Sigmoid colon (tissue), 7 donors: ENCODE data around the gene ZNF101. TPM values are rescaled to one million over a fixed set of nuclear protein-coding genes. Genes with fewer than 3 reads are reported as not detected.
"Not testable (repeated sequence)": the region's sequence is repeated elsewhere in the genome, so short reads cannot be mapped to it uniquely, and the experiment has no call there.

ENCODE experiments used
- DNase-seq: peaks from one replicate; pipeline ENCODE4 v3.0.0-alpha.2; 2019
- H3K27ac ChIP-seq, 4 donors: fragments of 200-600 bp; sonication (generic); one replicate each; pipeline ENCODE4 v1.5.1; 2016 to 2019; ENCODE audit warnings: mild to moderate bottlenecking in 1 of 4
- H3K27me3 ChIP-seq, 3 donors: fragments of 200-600 bp; sonication (generic); one replicate each; pipeline ENCODE4 v1.5.1; 2019; ENCODE audit warnings: mild to moderate bottlenecking in 1 of 3
- H3K36me3 ChIP-seq, 4 donors: fragments of 200-600 bp; sonication (generic); one replicate each; pipeline ENCODE4 v1.5.1; 2016 to 2019
- H3K4me1 ChIP-seq, 4 donors: fragments of 200-600 bp; sonication (generic); one replicate each; pipeline ENCODE4 v1.5.1; 2017 to 2019
- H3K4me3 ChIP-seq, 4 donors: fragments of 200-600 bp; sonication (generic); one replicate each; pipeline ENCODE4 v1.5.1; 2017 to 2019; ENCODE audit warnings: mild to moderate bottlenecking in 2 of 4, moderate library complexity in 1 of 4
- H3K9me3 ChIP-seq, 4 donors: fragments of 200-600 bp in 3 of 4; sonication (generic) in 3 of 4; one replicate each; pipeline versions ENCODE4 v1.5.1 to v1.6.1; 2013 to 2019
- CTCF ChIP-seq, 4 experiments: fragments of 450-650 bp in 3 of 4; fragments of 200-600 bp in 1 of 4; IDR thresholded peaks; one replicate each; pipeline ENCODE4 v1.5.1; 2016 to 2019; ENCODE audit warnings: antibody characterized with exemption in 4 of 4, mild to moderate bottlenecking in 3 of 4, moderate library complexity in 2 of 4
- EP300 ChIP-seq, 4 donors: sonication (generic); formaldehyde crosslinking; IDR thresholded peaks; one replicate each; pipeline ENCODE4 v1.6.1; 2017; ENCODE audit warnings: antibody characterized with exemption in 4 of 4
- POLR2A ChIP-seq, 2 donors: fragments of 450-650 bp; IDR thresholded peaks; one replicate each; pipeline ENCODE4 v1.6.1; 2016; ENCODE audit warnings: antibody characterized with exemption in 2 of 2, mild to moderate bottlenecking in 2 of 2, moderate library complexity in 2 of 2
- POLR2AphosphoS5 ChIP-seq, 4 donors: sonication (generic); formaldehyde crosslinking; IDR thresholded peaks; one replicate each; pipeline ENCODE4 v1.6.1; 2017; ENCODE audit warnings: antibody characterized with exemption in 4 of 4
- WGBS, 2 donors: extraction: QIAGEN DNeasy Blood & Tissue Kit; methylation state at CpG; one replicate each; pipeline ENCODE4 v1.1.7; 2013; 5-methylcytosine and 5-hydroxymethylcytosine counted together
- intact Hi-C: fragments of 100-400 bp; cut with DNase I; formaldehyde crosslinking; loops from one replicate; pipeline ENCODE4 v1.15.1; 2023
- polyA plus RNA-seq, 3 donors: library from polyadenylated mRNA; stranded (reverse); fragments of 200-250 nt; gene quantifications; one replicate each; pipeline ENCODE4 v1.2.3, GENCODE V29; 2013
- total RNA-seq, 4 donors: library from RNA; depleted of rRNA; stranded (reverse); fragments of >200 nt; gene quantifications; one replicate each; pipeline ENCODE4 v1.1.0, GENCODE V29; 2016
- donor health status: healthy with polysubstance abuse.
- donor health status: Bipolar disorder and iron deficiency.
- donor health status: healthy.

ZNF101 gene
- total and polyA plus RNA-seq, 7 donors: 4.7 to 24.2 (median 6.4) TPM

GRCh38 chr19:19691683-19692082 lies 23.0 kb downstream of the ZNF101 start:
- WGBS, 2 donors: 87 to 96% methylated on average over 10 of the region's 10 CpGs
- no peak for TF ChIP-seq CTCF (IDR thresholded peaks at IDR 0.05)
- TF ChIP-seq POLR2AphosphoS5 (IDR thresholded peaks at IDR 0.05): no peak
- Histone ChIP-seq H3K27ac (no peak overlapping the region), H3K9me3 (no peaks in the 10 kb centered on the region), H3K36me3 (no peaks in the 10 kb centered on the region), H3K27me3 (no peaks in the 10 kb centered on the region), H3K4me3 (no peak overlapping the region), H3K4me1 (no peaks in the 10 kb centered on the region)
- intact Hi-C loops: no loop called here
- DNase-seq: no peak

GRCh38 chr19:19696386-19696785 lies 27.7 kb downstream of the ZNF101 start:
- TF ChIP-seq CTCF (IDR thresholded peaks at IDR 0.05) (no peak), POLR2A (IDR thresholded peaks at IDR 0.05) (no peak), EP300 (IDR thresholded peaks at IDR 0.05) (no peak), POLR2AphosphoS5 (IDR thresholded peaks at IDR 0.05) (no peak)
- H3K27me3 ChIP-seq: no peaks in the 10 kb centered on the region
- H3K9me3 ChIP-seq: peaks cover 0 to 24% (median 9%) of the 10 kb centered on the region in 4 donors
- DNase-seq: no peak
- H3K36me3 ChIP-seq: peaks cover 0 to 5% (median 0%) of the 10 kb centered on the region in 4 donors
- H3K4me1 ChIP-seq: no peaks in the 10 kb centered on the region
- H3K27ac ChIP-seq: no peak overlapping the region
- intact Hi-C loops: no loop called here
- WGBS, 2 donors: 70 to 78% methylated on average over 2 of the region's 2 CpGs
- H3K4me3 ChIP-seq: no peak overlapping the region

- Histone ChIP-seq H3K4me1 (no peaks in the 10 kb centered on the region), H3K9me3 (peaks cover 0 to 29% (median 10%) of the 10 kb centered on the region in 4 donors), H3K27ac (no peak overlapping the region), H3K4me3 (no peak overlapping the region), H3K27me3 (no peaks in the 10 kb centered on the region), H3K36me3 (peaks cover 0 to 5% (median 0%) of the 10 kb centered on the region in 4 donors)
- no peak for DNase-seq
- no peak for TF ChIP-seq POLR2AphosphoS5 (IDR thresholded peaks at IDR 0.05)
- WGBS, 2 donors: 89 to 96% methylated on average over 5 of the region's 5 CpGs
- intact Hi-C loops: no loop called here
Measured at GRCh38 chr19:19697589-19697988, 28.9 kb downstream of the ZNF101 start.

- H3K4me3 ChIP-seq, H3K4me1 ChIP-seq, intact Hi-C loops, H3K27ac ChIP-seq, H3K27me3 ChIP-seq, DNase-seq: not testable (repeated sequence)
- Histone ChIP-seq H3K36me3 (peaks cover 0 to 22% (median 8%) of the 10 kb centered on the region in 4 donors), H3K9me3 (peaks cover 5 to 45% (median 21%) of the 10 kb centered on the region in 4 donors)
- 90 to 94% methylated on average over 1 of the region's 1 CpG for WGBS, 2 donors
Measured at GRCh38 chr19:19700493-19700892, 31.9 kb downstream of the ZNF101 start.

- no peak for TF ChIP-seq CTCF (IDR thresholded peaks at IDR 0.05)
- no peak for TF ChIP-seq EP300 (IDR thresholded peaks at IDR 0.05)
- no peak for TF ChIP-seq POLR2AphosphoS5 (IDR thresholded peaks at IDR 0.05)
- TF ChIP-seq POLR2A (IDR thresholded peaks at IDR 0.05): no peak
- H3K27me3 ChIP-seq: no peaks in the 10 kb centered on the region
- H3K4me1 ChIP-seq: no peaks in the 10 kb centered on the region
- peaks cover 30 to 63% (median 55%) of the 10 kb centered on the region in 4 donors for H3K9me3 ChIP-seq
- intact Hi-C loops: no loop called here
- WGBS, 2 donors: 89% methylated on average over 6 of the region's 6 CpGs
- no peak for DNase-seq
- H3K4me3 ChIP-seq: no peak overlapping the region
- no peak overlapping the region for H3K27ac ChIP-seq
- H3K36me3 ChIP-seq: peaks cover 0 to 39% (median 12%) of the 10 kb centered on the region in 4 donors
Measured at GRCh38 chr19:19704836-19705235, 36.2 kb downstream of the ZNF101 start.

- Histone ChIP-seq H3K27me3 (no peaks in the 10 kb centered on the region), H3K4me1 (no peaks in the 10 kb centered on the region), H3K27ac (no peak overlapping the region), H3K36me3 (peaks cover 16 to 73% (median 40%) of the 10 kb centered on the region in 4 donors), H3K4me3 (no peak overlapping the region), H3K9me3 (peaks cover 61 to 95% (median 83%) of the 10 kb centered on the region in 4 donors)
- DNase-seq: no peak
- intact Hi-C loops: no loop called here
- 98 to 99% methylated on average over 2 of the region's 2 CpGs for WGBS, 2 donors
- TF ChIP-seq POLR2A (IDR thresholded peaks at IDR 0.05): no peak
Measured at GRCh38 chr19:19710506-19710905, 41.9 kb downstream of the ZNF101 start.
